K562 (cell line): Measurements from ENCODE around the gene TRPM4. TPM values are rescaled to one million over a fixed set of nuclear protein-coding genes. Genes with fewer than 3 reads are reported as not detected.

Experiments
- DPF2 ChIP-seq: fragments of 450-650 bp; IDR thresholded peaks from 2 replicates; pipeline ENCODE4 v1.6.1; 2016
- MGA ChIP-seq: fragments of 450-650 bp; IDR thresholded peaks from 2 replicates; pipeline ENCODE4 v1.6.1; 2016; ENCODE audit warnings: mild to moderate bottlenecking, moderate library complexity
- NFE2L1 ChIP-seq: fragments of 450-650 bp; IDR thresholded peaks from 2 replicates; pipeline ENCODE4 v1.6.1; 2016; ENCODE audit warnings: missing genetic modification characterization, low read depth, mild to moderate bottlenecking, missing compliant biosample characterization, moderate library complexity, borderline replicate concordance
- POLR2A ChIP-seq: fragments of 450-650 bp; conservative IDR thresholded peaks from 2 replicates; pipeline ENCODE4 v1.6.1; 2016
- SMAD4 ChIP-seq: fragments of 250-450 bp; sonication (Bioruptor Pico); conservative IDR thresholded peaks from 2 replicates; pipeline ENCODE4 v1.8.0; 2021; ENCODE audit warnings: inconsistent platforms, mild to moderate bottlenecking, moderate library complexity
- TAF1 ChIP-seq: IDR thresholded peaks from 2 replicates; pipeline ENCODE4 v1.6.1; 2011; ENCODE audit warnings: mild to moderate bottlenecking, low read length, moderate library complexity; ENCODE audit not compliant: insufficient read depth, control insufficient read depth, severe bottlenecking; ENCODE audit errors: extremely low read depth
- TOE1 ChIP-seq, 2 experiments: fragments of 450-650 bp in 1 of 2; sonication (generic) in 1 of 2; formaldehyde crosslinking in 1 of 2; IDR thresholded peaks; 2 replicates each; pipeline versions ENCODE4 v1.7.1 to v1.8.0; 2016 to 2022; ENCODE audit warnings: borderline replicate concordance in 2 of 2, mild to moderate bottlenecking in 2 of 2, antibody characterized with exemption in 1 of 2, inconsistent platforms in 1 of 2, low read depth in 1 of 2, missing genetic modification reagents in 1 of 2, moderate library complexity in 1 of 2
- ZBTB2 ChIP-seq: fragments of 450-650 bp; IDR thresholded peaks from 2 replicates; pipeline ENCODE4 v1.6.1; 2016; ENCODE audit warnings: antibody characterized with exemption
- ZNF134 ChIP-seq: fragments of 250-450 bp; sonication (Bioruptor Pico); conservative IDR thresholded peaks from 2 replicates; pipeline ENCODE4 v1.4.0; 2020
- ZNF263 ChIP-seq: sonication (generic); formaldehyde crosslinking; IDR thresholded peaks from 2 replicates; pipeline ENCODE4 v1.8.0; 2022; ENCODE audit warnings: mild to moderate bottlenecking, missing genetic modification reagents, borderline replicate concordance
- ZNF696 ChIP-seq: fragments of 250-450 bp; sonication (Bioruptor Pico); conservative IDR thresholded peaks from 2 replicates; pipeline ENCODE4 v1.4.0; 2020; ENCODE audit warnings: mild to moderate bottlenecking, moderate library complexity
- polyA plus RNA-seq, 8 experiments: library from polyadenylated mRNA; depleted of rRNA in 4 of 8; stranded (reverse) in 5 of 8; unstranded in 3 of 8; fragments of >200 nt; fragmentation: Nextera tagmentation in 2 of 8; fragmentation: Illumina TruSeq in 1 of 8; extraction: Ambion mirVana in 2 of 8; extraction: Trizol in 1 of 8; gene quantifications; 2 replicates each; pipeline versions ENCODE4 v1.2.1 to v1.2.3, GENCODE V29; 2011 to 2014; ENCODE audit warnings: inconsistent platforms in 1 of 8, missing spikeins in 1 of 8
- total RNA-seq, 7 experiments: library from RNA; depleted of rRNA in 6 of 7; stranded (reverse); fragments of >200 nt in 6 of 7; fragmentation: Illumina TruSeq in 2 of 7; extraction: Trizol in 2 of 7; gene quantifications; 2 replicates each; pipeline versions ENCODE4 v1.2.1 to v1.2.3, GENCODE V29; 2011 to 2021; ENCODE audit warnings: low replicate concordance in 1 of 7

The TRPM4 gene
- total and polyA plus RNA-seq, 9 of the 15 experiments (the other 6 are each of a cell fraction or from before 2014, with no cell fraction given) = 6.5 to 45.4 (median 15.2) TPM

GRCh38 chr19:49148784-49149651, 8.6 kb upstream of the TRPM4 start (continued):
- TF ChIP-seq ZBTB2 (0 out of 2 replicates have a peak, but pooled peaks have one; percentile 12), ZNF134 (CRISPR knock-in tag) (no peak), ZNF696 (no peak), DPF2 (peak; percentile 58), NFE2L1 (tag) (no peak), POLR2A (peak; percentile 33; the same call in 1 of the 2 replicates), TAF1 (peak; percentile 67), SMAD4 (CRISPR knock-in tag) (peak; percentile 65; the same call in 1 of the 2 replicates), MGA (no peak), TOE1 (IDR thresholded peaks at IDR 0.05; ENCODE audit: borderline replicate concordance) (peak; percentile 79; the same call in 1 of the 2 replicates), TOE1 (CRISPR knock-in tag; IDR thresholded peaks at IDR 0.05; ENCODE audit: borderline replicate concordance, low read depth) (no peak), ZNF263 (peak; percentile 46; the same call in 1 of the 2 replicates)
